OCI-LY3 (cell line): ENCODE results near the gene OR2W3.

ENCODE experiments used
- EZH2phosphoT487 ChIP-seq: fragments of 200-600 bp; shearing (Covaris generic); IDR thresholded peaks from 2 replicates; pipeline ENCODE4 v1.6.1; 2018; ENCODE audit warnings: antibody characterized with exemption, mixed run types, low read depth
- TF ChIP-seq, protein P1 (sequence below): fragments of 200-600, 300-600 bp; sonication (generic); IDR thresholded peaks from 2 replicates; pipeline ENCODE4 v1.5.1; 2014; ENCODE audit warnings: antibody characterized with exemption, low read length, low read depth

DNA sequence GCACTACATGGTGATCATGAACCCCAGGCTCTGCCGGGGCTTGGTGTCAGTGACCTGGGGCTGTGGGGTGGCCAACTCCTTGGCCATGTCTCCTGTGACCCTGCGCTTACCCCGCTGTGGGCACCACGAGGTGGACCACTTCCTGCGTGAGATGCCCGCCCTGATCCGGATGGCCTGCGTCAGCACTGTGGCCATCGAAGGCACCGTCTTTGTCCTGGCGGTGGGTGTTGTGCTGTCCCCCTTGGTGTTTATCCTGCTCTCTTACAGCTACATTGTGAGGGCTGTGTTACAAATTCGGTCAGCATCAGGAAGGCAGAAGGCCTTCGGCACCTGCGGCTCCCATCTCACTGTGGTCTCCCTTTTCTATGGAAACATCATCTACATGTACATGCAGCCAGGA lies 589 bp downstream of the OR2W3 start:
- TF ChIP-seq, protein P1, sequence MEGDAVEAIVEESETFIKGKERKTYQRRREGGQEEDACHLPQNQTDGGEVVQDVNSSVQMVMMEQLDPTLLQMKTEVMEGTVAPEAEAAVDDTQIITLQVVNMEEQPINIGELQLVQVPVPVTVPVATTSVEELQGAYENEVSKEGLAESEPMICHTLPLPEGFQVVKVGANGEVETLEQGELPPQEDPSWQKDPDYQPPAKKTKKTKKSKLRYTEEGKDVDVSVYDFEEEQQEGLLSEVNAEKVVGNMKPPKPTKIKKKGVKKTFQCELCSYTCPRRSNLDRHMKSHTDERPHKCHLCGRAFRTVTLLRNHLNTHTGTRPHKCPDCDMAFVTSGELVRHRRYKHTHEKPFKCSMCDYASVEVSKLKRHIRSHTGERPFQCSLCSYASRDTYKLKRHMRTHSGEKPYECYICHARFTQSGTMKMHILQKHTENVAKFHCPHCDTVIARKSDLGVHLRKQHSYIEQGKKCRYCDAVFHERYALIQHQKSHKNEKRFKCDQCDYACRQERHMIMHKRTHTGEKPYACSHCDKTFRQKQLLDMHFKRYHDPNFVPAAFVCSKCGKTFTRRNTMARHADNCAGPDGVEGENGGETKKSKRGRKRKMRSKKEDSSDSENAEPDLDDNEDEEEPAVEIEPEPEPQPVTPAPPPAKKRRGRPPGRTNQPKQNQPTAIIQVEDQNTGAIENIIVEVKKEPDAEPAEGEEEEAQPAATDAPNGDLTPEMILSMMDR: no peak
- no peak for TF ChIP-seq EZH2phosphoT487
